CD14-positive monocyte (primary cell): Measurements from ENCODE around the gene C17orf114.

Experiments
- DNase-seq, 3 donors: peaks; one replicate each; pipeline ENCODE4 v3.0.0-alpha.2; 2011 to 2022
- H2AFZ ChIP-seq: 2 replicates; pipeline ENCODE4 v1.6.0; 2012; ENCODE audit warnings: mild to moderate bottlenecking, low read depth, low read length, inconsistent platforms; ENCODE audit not compliant: insufficient read depth, poor library complexity, severe bottlenecking
- H3K27ac ChIP-seq, 2 donors: 1 replicate in 1 of 2; 2 replicates in 1 of 2; pipeline ENCODE4 v1.5.1; 2012 to 2013; ENCODE audit warnings: low read length in 2 of 2, control low read depth in 1 of 2, inconsistent platforms in 1 of 2, low read depth in 1 of 2, mild to moderate bottlenecking in 1 of 2
- H3K27me3 ChIP-seq, 2 donors: one replicate each; pipeline versions ENCODE4 v1.6.0 to v1.6.1; 2011 to 2013; ENCODE audit warnings: low read length in 2 of 2; ENCODE audit not compliant: control insufficient read depth in 2 of 2, insufficient read depth in 2 of 2
- H3K36me3 ChIP-seq, 2 donors: replicated peaks in 1 of 2; 1 replicate in 1 of 2; 2 replicates in 1 of 2; pipeline versions ENCODE4 v1.5.1 to v1.6.1; 2012 to 2013; ENCODE audit warnings: low read length in 2 of 2, control low read depth in 1 of 2, inconsistent platforms in 1 of 2, mild to moderate bottlenecking in 1 of 2; ENCODE audit not compliant: insufficient read depth in 2 of 2, control insufficient read depth in 1 of 2
- H3K4me1 ChIP-seq, 2 donors: 1 replicate in 1 of 2; 2 replicates in 1 of 2; pipeline versions ENCODE4 v1.5.1 to v1.6.1; 2012 to 2013; ENCODE audit warnings: low read length in 2 of 2, control low read depth in 1 of 2, inconsistent platforms in 1 of 2, mild to moderate bottlenecking in 1 of 2, moderate library complexity in 1 of 2; ENCODE audit not compliant: insufficient read depth in 2 of 2, control insufficient read depth in 1 of 2
- H3K4me2 ChIP-seq: replicated peaks from 2 replicates; pipeline ENCODE3; 2012; ENCODE audit warnings: low read length, moderate library complexity, mild to moderate bottlenecking; ENCODE audit not compliant: poor library complexity, severe bottlenecking; ENCODE audit errors: extremely low read depth
- H3K4me3 ChIP-seq, 3 experiments: fragments of 200-600 bp in 1 of 3; sonication (generic) in 1 of 3; replicated peaks in 1 of 3; 1 replicate in 2 of 3; 2 replicates in 1 of 3; pipeline ENCODE4 v1.5.1; 2011 to 2013; ENCODE audit warnings: low read length in 3 of 3, mild to moderate bottlenecking in 3 of 3, control low read depth in 2 of 3, low read depth in 2 of 3, inconsistent platforms in 1 of 3, moderate library complexity in 1 of 3
- H3K79me2 ChIP-seq: 2 replicates; pipeline ENCODE4 v1.6.0; 2012; ENCODE audit warnings: mild to moderate bottlenecking, control low read depth, inconsistent platforms, low read length, moderate library complexity; ENCODE audit not compliant: insufficient read depth
- H3K9ac ChIP-seq: 2 replicates; pipeline ENCODE4 v1.6.0; 2017; ENCODE audit warnings: low read length, mild to moderate bottlenecking; ENCODE audit not compliant: insufficient read depth, poor library complexity, severe bottlenecking
- H3K9me3 ChIP-seq, 2 donors: replicated peaks in 1 of 2; 1 replicate in 1 of 2; 2 replicates in 1 of 2; pipeline versions ENCODE4 v1.5.1 to v1.6.1; 2012 to 2013; ENCODE audit warnings: low read length in 2 of 2, control low read depth in 1 of 2; ENCODE audit not compliant: control insufficient read depth in 1 of 2, insufficient read depth in 1 of 2
- H4K20me1 ChIP-seq: 2 replicates; pipeline ENCODE4 v1.6.0; 2012; ENCODE audit warnings: mild to moderate bottlenecking, low read length, control low read depth, moderate library complexity; ENCODE audit not compliant: insufficient read depth
- H3K27ac Mint-ChIP-seq, 7 donors: one replicate each; pipeline ENCODE4 v1.8.0; 2020; ENCODE audit warnings: mild to moderate bottlenecking in 7 of 7, mixed read lengths in 7 of 7, moderate library complexity in 6 of 7, inconsistent platforms in 2 of 7
- H3K27me3 Mint-ChIP-seq, 3 donors: one replicate each; pipeline ENCODE4 v1.8.0; 2021 to 2022; ENCODE audit warnings: low read depth in 3 of 3, mild to moderate bottlenecking in 3 of 3, mixed read lengths in 3 of 3, moderate library complexity in 3 of 3, inconsistent platforms in 1 of 3
- H3K36me3 Mint-ChIP-seq, 2 donors: one replicate each; pipeline ENCODE4 v1.8.0; 2020; ENCODE audit warnings: mixed read lengths in 2 of 2, inconsistent platforms in 1 of 2, mild to moderate bottlenecking in 1 of 2
- H3K4me1 Mint-ChIP-seq: one replicate; pipeline ENCODE4 v1.8.0; 2020; ENCODE audit warnings: mild to moderate bottlenecking, mixed read lengths
- H3K4me3 Mint-ChIP-seq, 2 donors: one replicate each; pipeline ENCODE4 v1.8.0; 2020; ENCODE audit warnings: mild to moderate bottlenecking in 2 of 2, mixed read lengths in 2 of 2, moderate library complexity in 1 of 2
- H3K9me3 Mint-ChIP-seq, 7 donors: one replicate each; pipeline ENCODE4 v1.8.0; 2020 to 2022; ENCODE audit warnings: mixed read lengths in 7 of 7, mild to moderate bottlenecking in 6 of 7, moderate library complexity in 6 of 7, inconsistent platforms in 2 of 7
- WGBS: methylation state at CpG from one replicate; pipeline ENCODE4 v1.1.5; 2013; ENCODE audit warnings: missing lambda C conversion rate; ENCODE audit not compliant: insufficient coverage; 5-methylcytosine and 5-hydroxymethylcytosine counted together
- intact Hi-C, 2 donors: fragments of 100-400 bp; cut with micrococcal nuclease; formaldehyde crosslinking; loops; one replicate each; pipeline versions ENCODE4 v1.15.0 to v1.15.1; 2023
- TF ChIP-seq, protein P1 (sequence below): fragments of 200-600 bp; IDR thresholded peaks from one replicate; pipeline ENCODE4 v1.8.0; 2022; ENCODE audit warnings: antibody characterized with exemption, mild to moderate bottlenecking

Gene C17orf114

DNA sequence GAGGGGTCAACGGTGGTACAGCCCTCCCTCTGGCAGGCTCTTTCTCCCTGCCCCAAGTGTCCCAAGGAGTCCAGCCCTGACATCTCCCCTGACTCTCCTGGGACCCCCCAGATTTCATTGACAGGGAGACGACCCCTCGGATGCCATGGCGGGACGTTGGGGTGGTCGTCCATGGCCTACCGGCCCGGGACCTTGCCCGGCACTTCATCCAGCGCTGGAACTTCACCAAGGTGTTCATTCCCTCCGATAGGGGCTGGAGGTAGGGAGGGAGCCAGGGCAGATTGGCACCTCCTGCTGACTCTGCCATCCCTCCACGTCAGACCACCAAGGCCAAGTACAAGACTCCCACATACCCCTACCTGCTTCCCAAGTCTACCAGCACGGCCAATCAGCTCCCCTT, 14.7 kb upstream of the C17orf114 start:
- Histone ChIP-seq H3K36me3 (peaks cover 35 to 61% of the 10 kb centered on the region in 2 donors), H3K4me2 (no peak overlapping the region), H3K27ac (no peak overlapping the region), H2AFZ (no peak overlapping the region), H3K79me2 (no peaks in the 10 kb centered on the region), H3K4me1 (no peaks in the 10 kb centered on the region), H3K27me3 (no peaks in the 10 kb centered on the region), H4K20me1 (peaks cover 10% of the 10 kb centered on the region), H3K9me3 (no peaks in the 10 kb centered on the region), H3K9ac (no peak overlapping the region), H3K4me3 (no peak overlapping the region)
- Mint-ChIP-seq H3K27ac (peak overlapping the region in 1 of 7 donors; percentile 15), H3K36me3 (peaks cover 48 to 71% of the 10 kb centered on the region in 2 donors), H3K4me1 (no peaks in the 10 kb centered on the region), H3K9me3 (peaks cover 0 to 2% (median 0%) of the 10 kb centered on the region in 7 donors), H3K27me3 (peaks cover 1 to 14% (median 5%) of the 10 kb centered on the region in 3 donors), H3K4me3 (no peak overlapping the region)
- intact Hi-C loops: loop anchor here in 1 of 2 donors (10.0 kb wide), 1 partner anchor 68 kb away; no protein-coding TSS in a partner anchor
- TF ChIP-seq, protein P1, sequence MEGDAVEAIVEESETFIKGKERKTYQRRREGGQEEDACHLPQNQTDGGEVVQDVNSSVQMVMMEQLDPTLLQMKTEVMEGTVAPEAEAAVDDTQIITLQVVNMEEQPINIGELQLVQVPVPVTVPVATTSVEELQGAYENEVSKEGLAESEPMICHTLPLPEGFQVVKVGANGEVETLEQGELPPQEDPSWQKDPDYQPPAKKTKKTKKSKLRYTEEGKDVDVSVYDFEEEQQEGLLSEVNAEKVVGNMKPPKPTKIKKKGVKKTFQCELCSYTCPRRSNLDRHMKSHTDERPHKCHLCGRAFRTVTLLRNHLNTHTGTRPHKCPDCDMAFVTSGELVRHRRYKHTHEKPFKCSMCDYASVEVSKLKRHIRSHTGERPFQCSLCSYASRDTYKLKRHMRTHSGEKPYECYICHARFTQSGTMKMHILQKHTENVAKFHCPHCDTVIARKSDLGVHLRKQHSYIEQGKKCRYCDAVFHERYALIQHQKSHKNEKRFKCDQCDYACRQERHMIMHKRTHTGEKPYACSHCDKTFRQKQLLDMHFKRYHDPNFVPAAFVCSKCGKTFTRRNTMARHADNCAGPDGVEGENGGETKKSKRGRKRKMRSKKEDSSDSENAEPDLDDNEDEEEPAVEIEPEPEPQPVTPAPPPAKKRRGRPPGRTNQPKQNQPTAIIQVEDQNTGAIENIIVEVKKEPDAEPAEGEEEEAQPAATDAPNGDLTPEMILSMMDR: no peak
- WGBS: 100% methylated on average over 9 of the region's 13 CpGs
- no peak for DNase-seq

GRCh38 chr17:4815043-4815675, 13.0 kb upstream of the C17orf114 start:
- H3K4me1 ChIP-seq: no peaks in the 10 kb centered on the region
- H2AFZ ChIP-seq: no peak overlapping the region
- Mint-ChIP-seq H3K4me3 (no peak overlapping the region), H3K27ac (peak overlapping the region in 1 of 7 donors; percentile 17), H3K4me1 (peaks cover 5% of the 10 kb centered on the region), H3K27me3 (peaks cover 3 to 14% (median 7%) of the 10 kb centered on the region in 3 donors), H3K9me3 (peaks cover 0 to 2% (median 0%) of the 10 kb centered on the region in 7 donors), H3K36me3 (peaks cover 57 to 73% of the 10 kb centered on the region in 2 donors)
- no peak overlapping the region for H3K27ac ChIP-seq
- no peaks in the 10 kb centered on the region for H3K27me3 ChIP-seq
- TF ChIP-seq, protein P1: no peak
- peaks cover 34 to 71% of the 10 kb centered on the region in 2 donors for H3K36me3 ChIP-seq
- H3K9ac ChIP-seq: no peak overlapping the region
- peaks cover 10% of the 10 kb centered on the region for H4K20me1 ChIP-seq
- no peak overlapping the region for H3K4me2 ChIP-seq
- no peaks in the 10 kb centered on the region for H3K9me3 ChIP-seq
- H3K79me2 ChIP-seq: no peaks in the 10 kb centered on the region
- intact Hi-C loops: loop anchor here in 1 of 2 donors (10.0 kb wide), 1 partner anchor 70 kb away; no protein-coding TSS in a partner anchor
- H3K4me3 ChIP-seq: no peak overlapping the region
- DNase-seq: no peak
- WGBS: 97% methylated on average over 3 of the region's 7 CpGs
